Activated gamma-delta T cell treated with anti-CD3 and anti-CD28 coated beads, Interleukin-2, amount 50 U/mL, for 16 hours (primary cell): Measurements from ENCODE around the gene NCR3LG1.

ENCODE experiments used
- DNase-seq: peaks from one replicate; pipeline ENCODE4 v3.0.0-alpha.2; 2020; ENCODE audit warnings: low read depth

NCR3LG1 gene, protein sequence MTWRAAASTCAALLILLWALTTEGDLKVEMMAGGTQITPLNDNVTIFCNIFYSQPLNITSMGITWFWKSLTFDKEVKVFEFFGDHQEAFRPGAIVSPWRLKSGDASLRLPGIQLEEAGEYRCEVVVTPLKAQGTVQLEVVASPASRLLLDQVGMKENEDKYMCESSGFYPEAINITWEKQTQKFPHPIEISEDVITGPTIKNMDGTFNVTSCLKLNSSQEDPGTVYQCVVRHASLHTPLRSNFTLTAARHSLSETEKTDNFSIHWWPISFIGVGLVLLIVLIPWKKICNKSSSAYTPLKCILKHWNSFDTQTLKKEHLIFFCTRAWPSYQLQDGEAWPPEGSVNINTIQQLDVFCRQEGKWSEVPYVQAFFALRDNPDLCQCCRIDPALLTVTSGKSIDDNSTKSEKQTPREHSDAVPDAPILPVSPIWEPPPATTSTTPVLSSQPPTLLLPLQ

GRCh38 chr11:17351510-17352176 is at the start of gene NCR3LG1:
Gene NCR3LG1 (plus strand): TSS chr11:17351800. CDS start chr11:17351970, 170 bp downstream.
- DNase-seq, result peak; percentile 51

DNA sequence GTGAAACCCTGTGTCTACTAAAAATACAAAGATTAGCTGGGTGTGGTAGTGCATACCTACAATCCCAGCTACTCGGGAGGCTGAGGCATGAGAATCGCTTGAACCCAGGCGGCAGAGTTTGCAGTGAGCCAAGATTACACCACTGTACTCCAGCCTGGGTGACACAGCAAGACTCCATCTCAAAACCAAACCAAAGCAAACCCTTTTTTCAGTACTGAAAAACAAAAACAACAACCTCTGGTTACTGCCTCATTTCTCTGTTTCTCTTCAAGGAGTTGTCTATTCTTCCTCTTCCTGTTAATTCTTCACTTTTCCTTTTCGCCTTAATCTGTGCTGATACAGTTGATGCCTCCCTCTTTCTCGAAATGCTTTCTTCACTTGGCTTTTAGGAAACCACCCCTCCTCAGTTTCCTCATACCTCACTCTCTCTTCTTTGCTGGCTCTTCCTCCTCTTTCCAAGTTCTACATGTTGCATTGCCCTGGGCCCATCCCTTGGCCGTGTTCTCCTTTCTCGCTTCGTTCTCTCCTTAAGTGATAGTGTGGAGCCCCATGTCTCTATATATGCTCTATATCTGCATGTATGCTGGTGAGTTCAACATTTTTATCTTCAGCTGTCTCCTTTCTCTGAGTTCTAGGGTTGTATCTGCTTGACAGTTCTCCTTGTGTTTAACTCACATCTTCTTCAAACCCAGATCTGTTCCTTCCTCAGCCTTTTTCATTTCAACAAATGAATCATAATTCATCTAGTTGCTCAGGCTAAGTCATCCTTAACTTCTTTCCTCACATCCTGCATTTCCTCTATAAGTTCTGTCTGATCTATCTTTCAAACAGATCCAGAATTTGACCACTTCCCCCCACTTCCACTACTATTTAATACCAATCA is 38.0 kb upstream of the NCR3LG1 start:
- no peak for DNase-seq

DNA sequence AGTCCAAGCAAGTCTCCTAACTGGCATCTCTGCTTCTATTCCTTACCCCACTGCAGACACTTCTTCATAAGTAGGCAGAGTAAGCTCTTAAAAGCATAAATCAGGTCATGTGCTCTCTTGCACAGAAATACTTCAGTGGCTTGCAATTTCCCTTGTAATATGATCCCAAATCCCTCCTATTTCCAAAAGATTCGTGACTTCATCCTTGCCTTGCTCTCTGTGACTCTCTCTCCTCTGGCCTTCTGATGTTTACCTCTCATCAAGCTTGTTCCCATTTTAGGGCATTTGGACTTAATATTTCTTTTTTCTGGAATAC is 37.4 kb upstream of the NCR3LG1 start:
- no peak for DNase-seq

GRCh38 chr11:17314904-17315426 is 36.6 kb upstream of the NCR3LG1 start:
- DNase-seq, result no peak

- DNase-seq, result no peak
These were observed 22.6 kb upstream of the NCR3LG1 start for GRCh38 chr11:17328871-17329494.

DNA sequence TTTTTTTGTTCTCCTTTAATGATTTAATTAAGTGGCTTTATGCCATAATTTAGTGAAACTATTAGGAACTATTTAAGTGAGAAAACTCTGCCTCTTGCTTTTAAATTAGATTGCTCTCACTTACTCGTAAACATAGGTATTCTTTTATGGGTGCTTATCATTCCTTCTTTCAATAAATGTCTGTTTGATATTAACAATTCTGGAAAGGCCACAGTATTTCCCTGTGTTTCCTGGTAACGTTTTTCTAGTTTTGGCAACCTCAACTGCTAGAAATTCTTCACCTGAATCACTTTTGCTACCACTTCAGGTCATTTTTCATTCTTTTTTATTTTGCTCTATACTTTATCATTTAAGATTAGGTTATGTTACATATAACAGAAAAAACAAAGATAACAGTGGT is 19.9 kb upstream of the NCR3LG1 start:
- no peak for DNase-seq

- DNase-seq, result peak; percentile 9
These were observed 17.6 kb upstream of the NCR3LG1 start for GRCh38 chr11:17333799-17334586.

DNA sequence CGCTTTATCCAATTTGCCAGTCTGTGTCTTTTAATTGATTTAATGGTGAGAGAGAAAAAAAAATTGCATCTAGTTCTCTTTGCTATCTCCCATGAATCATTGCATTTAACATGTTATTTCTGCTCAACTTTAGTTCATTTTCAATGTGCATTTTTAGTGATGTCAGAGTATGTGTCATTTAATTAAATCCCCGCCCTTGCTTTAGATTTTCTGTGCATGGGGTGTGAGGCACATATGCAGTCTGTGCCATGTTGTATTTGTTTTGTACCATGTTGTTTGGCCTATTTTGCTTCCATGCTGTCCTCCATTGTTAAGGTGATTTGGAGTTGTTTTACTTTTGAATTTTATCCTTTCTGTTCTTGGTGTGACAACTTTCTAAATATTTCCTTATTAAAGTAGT is 8.3 kb upstream of the NCR3LG1 start:
- DNase-seq, result no peak

- no peak for DNase-seq
These were observed 7.7 kb upstream of the NCR3LG1 start for GRCh38 chr11:17343907-17344306.

GRCh38 chr11:17347676-17348075 is 3.9 kb upstream of the NCR3LG1 start:
- no peak for DNase-seq

DNA sequence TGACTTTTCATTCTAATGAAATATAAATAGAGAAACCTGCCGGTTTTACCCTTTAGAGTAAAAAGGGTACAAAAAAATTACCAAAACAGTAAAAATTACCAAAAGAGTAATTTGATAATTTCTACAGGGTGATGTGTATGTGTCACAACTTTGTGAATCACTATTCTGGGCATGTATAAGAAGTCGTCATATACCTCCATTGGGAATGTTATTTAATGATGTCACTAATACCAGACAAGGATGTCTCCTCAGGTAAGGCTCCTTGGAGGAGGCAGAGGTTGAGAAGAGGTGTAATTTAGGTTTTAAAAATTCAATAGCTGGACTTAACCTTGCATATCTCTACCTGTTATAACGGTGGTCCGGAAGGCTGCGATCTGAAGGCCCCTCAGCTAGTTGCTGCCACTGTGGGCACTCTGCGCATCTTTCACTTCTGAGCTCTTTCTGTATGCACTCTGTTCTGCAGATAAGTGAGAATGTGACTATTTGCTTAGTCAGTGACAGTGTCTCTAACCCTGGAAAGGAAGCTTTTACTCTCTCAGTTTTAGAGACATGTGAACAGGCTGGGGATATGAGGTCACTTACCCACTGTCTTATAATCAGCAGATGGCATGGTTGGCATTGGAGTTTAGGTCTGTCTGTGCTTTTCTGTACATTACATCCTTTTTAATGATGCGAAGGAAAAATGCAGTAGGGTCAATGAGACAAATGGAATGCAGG is 987 bp upstream of the NCR3LG1 start:
- DNase-seq, result no peak

DNA sequence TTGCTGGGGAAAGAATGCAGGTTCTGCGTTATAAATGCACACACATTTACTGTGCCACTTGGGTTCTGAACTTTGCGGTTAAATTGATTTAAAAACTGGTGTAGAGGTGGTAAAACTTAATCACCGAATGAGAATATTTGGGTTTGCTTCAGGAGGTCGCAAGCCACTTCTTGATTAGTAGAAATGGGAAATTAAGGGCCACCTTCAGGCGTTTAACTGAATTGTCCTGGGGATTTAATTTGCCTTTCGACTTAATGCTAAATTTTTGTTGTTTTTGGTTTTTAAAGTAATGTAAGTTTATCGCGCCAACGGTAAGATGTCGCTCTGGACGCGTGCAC is 459 bp upstream of the NCR3LG1 start:
- DNase-seq, result no peak

DNA sequence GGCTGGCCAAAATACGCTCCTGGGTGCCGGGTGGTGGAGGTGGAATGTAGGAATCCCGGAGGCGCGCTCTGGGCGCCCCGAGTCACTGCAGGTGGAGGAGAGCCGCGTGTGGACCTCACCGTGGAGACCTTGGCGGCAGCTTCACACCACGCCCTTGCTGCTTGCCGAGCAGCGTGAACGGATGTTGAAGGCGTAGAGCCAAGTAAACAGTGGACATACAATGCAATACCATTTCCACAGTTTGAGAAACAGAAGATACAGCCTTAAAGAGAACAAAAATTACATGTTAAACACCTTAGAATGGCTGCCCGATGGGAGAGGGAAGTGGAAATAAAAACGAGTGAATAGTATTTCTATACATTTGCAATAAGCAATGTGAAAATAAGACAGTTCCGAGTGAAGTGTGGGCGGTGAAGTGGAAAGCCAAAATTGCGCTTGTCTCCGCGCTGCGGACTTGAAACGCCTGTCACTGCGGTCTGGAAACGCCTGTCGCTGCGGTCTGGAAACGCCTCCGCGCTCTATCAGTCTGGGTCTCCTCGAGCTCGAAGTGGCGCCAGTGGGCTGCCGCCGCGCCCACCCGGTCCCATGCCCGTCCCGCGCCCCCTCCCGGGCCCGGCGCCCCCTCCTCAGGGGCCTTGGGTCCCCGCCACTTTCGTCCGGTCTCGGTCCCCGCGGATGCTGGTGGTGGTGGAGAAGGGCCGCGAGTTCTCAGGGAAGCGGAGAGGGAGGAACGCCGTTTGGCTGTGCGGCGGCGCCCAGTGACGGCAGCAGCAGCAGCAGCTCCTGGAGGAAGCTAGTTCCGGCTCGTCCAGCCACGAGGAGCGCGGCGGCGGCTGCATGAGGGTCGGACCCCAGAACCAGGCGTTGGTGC is 1.6 kb downstream of the NCR3LG1 start:
- peak; percentile 46 for DNase-seq

- DNase-seq, result no peak
These were observed 2.4 kb downstream of the NCR3LG1 start for GRCh38 chr11:17353821-17354600.

- DNase-seq, result peak; percentile 54
These were observed 3.0 kb downstream of the NCR3LG1 start for GRCh38 chr11:17354601-17354991.

DNA sequence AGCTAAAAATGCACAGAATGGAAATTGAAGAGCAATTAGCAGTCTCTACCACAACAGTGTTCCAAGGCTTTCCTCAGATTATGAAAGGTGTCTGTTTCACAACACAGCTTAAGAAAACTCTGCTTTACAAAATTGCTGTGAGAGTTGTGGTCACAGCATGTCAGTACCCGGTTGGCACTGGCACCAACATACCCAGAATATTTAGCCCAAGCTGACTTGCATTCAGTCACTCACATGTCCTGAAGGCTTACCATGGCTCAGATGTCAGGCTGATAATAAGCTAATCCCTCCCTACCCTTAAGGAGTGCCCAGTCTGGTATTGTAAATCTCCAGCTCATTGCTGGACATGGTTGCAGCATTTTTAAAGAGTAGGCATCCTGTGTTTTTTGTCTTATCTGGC is 14.9 kb downstream of the NCR3LG1 start:
- no peak for DNase-seq

GRCh38 chr11:17368551-17368950 is 17.0 kb downstream of the NCR3LG1 start:
- no peak for DNase-seq

GRCh38 chr11:17369094-17369493 is 17.5 kb downstream of the NCR3LG1 start:
- no peak for DNase-seq
